Hepatocyte (in vitro differentiated cells): Measurements from ENCODE around the gene AURKA. TPM values are rescaled to one million over a fixed set of nuclear protein-coding genes. Genes with fewer than 3 reads are reported as not detected.
A peak's percentile ranks its signal among the peaks of the same experiment; 100 is the strongest.

Experiments
- DNase-seq: peaks from one replicate; pipeline ENCODE4 v3.0.0-alpha.2; 2016; ENCODE audit warnings: low spot score
- H2AFZ ChIP-seq: fragments of 200-600 bp; sonication (generic); 2 replicates; pipeline ENCODE4 v1.6.0; 2016; ENCODE audit warnings: antibody characterized with exemption, mild to moderate bottlenecking
- H3K27ac ChIP-seq: fragments of 200-600 bp; sonication (generic); 2 replicates; pipeline ENCODE4 v1.5.1; 2016; ENCODE audit warnings: mild to moderate bottlenecking
- H3K27me3 ChIP-seq: fragments of 200-600 bp; sonication (generic); 2 replicates; pipeline ENCODE4 v1.6.1; 2016
- H3K36me3 ChIP-seq: fragments of 200-600 bp; sonication (generic); replicated peaks from 2 replicates; pipeline ENCODE4 v1.5.1; 2016; ENCODE audit warnings: low read depth; ENCODE audit not compliant: insufficient read depth
- H3K4me1 ChIP-seq: fragments of 200-600 bp; sonication (generic); 2 replicates; pipeline ENCODE4 v1.5.1; 2016; ENCODE audit warnings: mild to moderate bottlenecking, moderate library complexity; ENCODE audit not compliant: insufficient read depth
- H3K4me2 ChIP-seq: fragments of 200-600 bp; sonication (generic); 2 replicates; pipeline ENCODE4 v1.6.0; 2016
- H3K4me3 ChIP-seq: fragments of 200-600 bp; sonication (generic); 2 replicates; pipeline ENCODE4 v1.5.1; 2016; ENCODE audit warnings: mild to moderate bottlenecking
- H3K79me2 ChIP-seq: fragments of 200-600 bp; sonication (generic); 2 replicates; pipeline ENCODE4 v1.6.0; 2017; ENCODE audit warnings: mild to moderate bottlenecking
- H3K9me2 ChIP-seq: fragments of 200-600 bp; sonication (generic); replicated peaks from 2 replicates; pipeline ENCODE4 v1.6.0; 2017; ENCODE audit warnings: mild to moderate bottlenecking; ENCODE audit not compliant: insufficient read depth
- H3K9me3 ChIP-seq: fragments of 200-600 bp; sonication (generic); 2 replicates; pipeline ENCODE4 v1.5.1; 2016; ENCODE audit warnings: low read depth, mild to moderate bottlenecking
- H4K20me1 ChIP-seq: fragments of 200-600 bp; sonication (generic); 2 replicates; pipeline ENCODE4 v1.6.0; 2016; ENCODE audit warnings: mild to moderate bottlenecking; ENCODE audit not compliant: insufficient read depth, poor library complexity, severe bottlenecking
- EZH2 ChIP-seq: fragments of 200-600 bp; sonication (generic); IDR thresholded peaks from 2 replicates; pipeline ENCODE4 v1.6.1; 2016; ENCODE audit warnings: antibody characterized with exemption, mild to moderate bottlenecking, borderline replicate concordance
- EZH2phosphoT487 ChIP-seq: fragments of 200-600 bp; sonication (generic); IDR thresholded peaks from one replicate; pipeline ENCODE4 v1.6.1; 2018; ENCODE audit warnings: antibody characterized with exemption, mild to moderate bottlenecking, low read depth, moderate library complexity; ENCODE audit not compliant: unreplicated experiment, severe bottlenecking
- WGBS: methylation state at CpG from one replicate; pipeline ENCODE4 v1.1.6; 2016; ENCODE audit warnings: low lambda C conversion rate; ENCODE audit errors: missing lambda C conversion rate; 5-methylcytosine and 5-hydroxymethylcytosine counted together
- polyA plus RNA-seq: library from polyadenylated mRNA; unstranded; fragments of >200 nt; fragmentation: Nextera tagmentation; extraction: Ambion mirVana; gene quantifications from 2 replicates; pipeline ENCODE4 v1.2.1, GENCODE V29; 2016
- total RNA-seq: library from RNA; depleted of rRNA; stranded (reverse); fragments of >200 nt; gene quantifications from 2 replicates; pipeline ENCODE4 v1.2.3, GENCODE V29; 2014
- TF ChIP-seq, protein P1 (sequence below): fragments of 200-600 bp; sonication (generic); IDR thresholded peaks from 2 replicates; pipeline ENCODE4 v1.5.1; 2016; ENCODE audit warnings: antibody characterized with exemption, mild to moderate bottlenecking; ENCODE audit not compliant: poor library complexity

Gene AURKA
- total and polyA plus RNA-seq, 2 experiments from 2014 or later = 13.4 to 16.9 TPM

DNA sequence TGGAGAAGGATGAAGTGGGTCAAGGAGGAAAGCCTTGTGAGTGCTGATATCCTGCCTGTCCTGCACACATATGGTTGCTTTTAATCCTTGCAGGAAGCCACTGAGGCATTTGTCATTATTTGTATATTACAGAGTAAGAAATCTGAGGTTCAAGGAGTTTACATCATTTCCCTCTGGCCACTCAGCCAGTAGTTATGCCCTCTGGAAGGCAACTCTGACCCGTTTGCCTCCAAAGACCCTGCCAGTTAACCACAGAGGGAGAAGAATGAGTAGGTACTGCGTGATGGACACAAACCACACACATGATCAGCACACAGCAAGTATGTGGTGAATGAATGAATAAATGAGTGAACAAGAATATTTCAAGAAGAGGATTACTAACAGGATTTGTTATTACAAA is 41.2 kb downstream of the AURKA start:
- DNase-seq = no peak
- H4K20me1 ChIP-seq = no peaks in the 10 kb centered on the region
- H3K4me2 ChIP-seq = no peak overlapping the region
- no peaks in the 10 kb centered on the region for H3K9me2 ChIP-seq
- H3K27me3 ChIP-seq = no peaks in the 10 kb centered on the region
- no peak overlapping the region for H3K27ac ChIP-seq
- H2AFZ ChIP-seq = no peak overlapping the region
- H3K36me3 ChIP-seq = no peaks in the 10 kb centered on the region
- WGBS = 91% methylated on average over 2 of the region's 2 CpGs
- H3K4me1 ChIP-seq = no peaks in the 10 kb centered on the region
- H3K4me3 ChIP-seq = no peak overlapping the region
- no peaks in the 10 kb centered on the region for H3K79me2 ChIP-seq
- H3K9me3 ChIP-seq = no peaks in the 10 kb centered on the region
- TF ChIP-seq, protein P1, sequence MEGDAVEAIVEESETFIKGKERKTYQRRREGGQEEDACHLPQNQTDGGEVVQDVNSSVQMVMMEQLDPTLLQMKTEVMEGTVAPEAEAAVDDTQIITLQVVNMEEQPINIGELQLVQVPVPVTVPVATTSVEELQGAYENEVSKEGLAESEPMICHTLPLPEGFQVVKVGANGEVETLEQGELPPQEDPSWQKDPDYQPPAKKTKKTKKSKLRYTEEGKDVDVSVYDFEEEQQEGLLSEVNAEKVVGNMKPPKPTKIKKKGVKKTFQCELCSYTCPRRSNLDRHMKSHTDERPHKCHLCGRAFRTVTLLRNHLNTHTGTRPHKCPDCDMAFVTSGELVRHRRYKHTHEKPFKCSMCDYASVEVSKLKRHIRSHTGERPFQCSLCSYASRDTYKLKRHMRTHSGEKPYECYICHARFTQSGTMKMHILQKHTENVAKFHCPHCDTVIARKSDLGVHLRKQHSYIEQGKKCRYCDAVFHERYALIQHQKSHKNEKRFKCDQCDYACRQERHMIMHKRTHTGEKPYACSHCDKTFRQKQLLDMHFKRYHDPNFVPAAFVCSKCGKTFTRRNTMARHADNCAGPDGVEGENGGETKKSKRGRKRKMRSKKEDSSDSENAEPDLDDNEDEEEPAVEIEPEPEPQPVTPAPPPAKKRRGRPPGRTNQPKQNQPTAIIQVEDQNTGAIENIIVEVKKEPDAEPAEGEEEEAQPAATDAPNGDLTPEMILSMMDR = no peak
- TF ChIP-seq EZH2phosphoT487 = no peak
- TF ChIP-seq EZH2 = no peak

- no peak for DNase-seq
Measured at GRCh38 chr20:56348746-56349145, 43.3 kb downstream of the AURKA start.

GRCh38 chr20:56348305-56348693 is 43.7 kb downstream of the AURKA start:
- peak; percentile 41 for DNase-seq
- WGBS = 4% methylated on average over 5 of the region's 5 CpGs

More at GRCh38 chr20:56348746-56349145, 43.3 kb downstream of the AURKA start:
- Histone ChIP-seq H3K4me3 (no peak overlapping the region), H3K27me3 (peaks cover 7% of the 10 kb centered on the region), H3K27ac (peak overlapping the region; percentile 85), H3K36me3 (no peaks in the 10 kb centered on the region), H2AFZ (peak overlapping the region; percentile 22), H3K4me1 (peaks cover 5% of the 10 kb centered on the region), H3K9me3 (no peaks in the 10 kb centered on the region), H3K9me2 (no peaks in the 10 kb centered on the region), H4K20me1 (no peaks in the 10 kb centered on the region), H3K4me2 (peak overlapping the region; percentile 69), H3K79me2 (no peaks in the 10 kb centered on the region)
- TF ChIP-seq EZH2phosphoT487 (no peak), EZH2 (no peak)
- TF ChIP-seq, protein P1 = no peak
- 4% methylated on average over 3 of the region's 3 CpGs for WGBS

More at GRCh38 chr20:56348305-56348693, 43.7 kb downstream of the AURKA start:
- no peaks in the 10 kb centered on the region for H4K20me1 ChIP-seq
- peaks cover 9% of the 10 kb centered on the region for H3K4me1 ChIP-seq
- peaks cover 12% of the 10 kb centered on the region for H3K27me3 ChIP-seq
- no peaks in the 10 kb centered on the region for H3K9me3 ChIP-seq
- H3K4me3 ChIP-seq = no peak overlapping the region
- H2AFZ ChIP-seq = peak overlapping the region; percentile 22
- peak overlapping the region; percentile 85 for H3K27ac ChIP-seq
- H3K4me2 ChIP-seq = peak overlapping the region; percentile 69
- no peaks in the 10 kb centered on the region for H3K79me2 ChIP-seq
- TF ChIP-seq, protein P1 = no peak
- TF ChIP-seq EZH2phosphoT487 (no peak), EZH2 (no peak)
- H3K36me3 ChIP-seq = no peaks in the 10 kb centered on the region
- no peaks in the 10 kb centered on the region for H3K9me2 ChIP-seq
